HG02759 (cell line): ENCODE results near the gene CDK15.
"Not testable (repeated sequence)": the region's sequence is repeated elsewhere in the genome, so short reads cannot be mapped to it uniquely, and the experiment has no call there.

Experiments
- ATAC-seq: cut with Tn5 transposase; IDR thresholded peaks from one replicate; pipeline ENCODE4 v1.9.1; 2021; ENCODE audit warnings: mild to moderate bottlenecking, moderate library complexity; ENCODE audit not compliant: unreplicated experiment

Gene CDK15

GRCh38 chr2:201827621-201828020 lies 21.3 kb downstream of the CDK15 start:
- ATAC-seq = no peak

- no peak for ATAC-seq
These were observed 21.9 kb downstream of the CDK15 start for GRCh38 chr2:201828220-201828619.

GRCh38 chr2:201830666-201831065 lies 24.3 kb downstream of the CDK15 start:
- ATAC-seq = no peak

- no peak for ATAC-seq
These were observed 25.1 kb downstream of the CDK15 start for GRCh38 chr2:201831469-201831868.

- ATAC-seq = no peak
These were observed 27.4 kb downstream of the CDK15 start for GRCh38 chr2:201833781-201834180.

- no peak for ATAC-seq
These were observed 28.7 kb downstream of the CDK15 start for GRCh38 chr2:201835066-201835465.

GRCh38 chr2:201837391-201837790 lies 31.1 kb downstream of the CDK15 start:
- no peak for ATAC-seq

- no peak for ATAC-seq
These were observed 31.6 kb downstream of the CDK15 start for GRCh38 chr2:201837824-201838431.

GRCh38 chr2:201839727-201840126 lies 33.4 kb downstream of the CDK15 start:
- ATAC-seq = no peak

- ATAC-seq = no peak
These were observed 34.4 kb downstream of the CDK15 start for GRCh38 chr2:201840726-201841125.

GRCh38 chr2:201842131-201842860 lies 36.0 kb downstream of the CDK15 start:
- ATAC-seq = no peak

- not testable (repeated sequence) for ATAC-seq
These were observed 38.6 kb downstream of the CDK15 start for GRCh38 chr2:201844922-201845321.

- no peak for ATAC-seq
These were observed 41.1 kb downstream of the CDK15 start for GRCh38 chr2:201847481-201847880.

- no peak for ATAC-seq
These were observed 46.1 kb downstream of the CDK15 start for GRCh38 chr2:201852462-201852861.

- no peak for ATAC-seq
These were observed 46.6 kb downstream of the CDK15 start for GRCh38 chr2:201852878-201853415.

GRCh38 chr2:201854221-201854801 lies 48.0 kb downstream of the CDK15 start:
- no peak for ATAC-seq

GRCh38 chr2:201854841-201855240 lies 48.5 kb downstream of the CDK15 start:
- no peak for ATAC-seq

GRCh38 chr2:201855356-201855755 lies 49.0 kb downstream of the CDK15 start:
- ATAC-seq = no peak

GRCh38 chr2:201857326-201857725 lies 51.0 kb downstream of the CDK15 start:
- ATAC-seq = no peak

- no peak for ATAC-seq
These were observed 52.2 kb downstream of the CDK15 start for GRCh38 chr2:201858281-201859184.

- ATAC-seq = no peak
These were observed 53.6 kb downstream of the CDK15 start for GRCh38 chr2:201859949-201860348.
